OCI-LY3 (cell line): ENCODE data around the gene CHI3L2.

Source experiments
- EZH2phosphoT487 ChIP-seq: fragments of 200-600 bp; shearing (Covaris generic); IDR thresholded peaks from 2 replicates; pipeline ENCODE4 v1.6.1; 2018; ENCODE audit warnings: antibody characterized with exemption, mixed run types, low read depth
- TF ChIP-seq, protein P1 (sequence below): fragments of 200-600, 300-600 bp; sonication (generic); IDR thresholded peaks from 2 replicates; pipeline ENCODE4 v1.5.1; 2014; ENCODE audit warnings: antibody characterized with exemption, low read length, low read depth

DNA sequence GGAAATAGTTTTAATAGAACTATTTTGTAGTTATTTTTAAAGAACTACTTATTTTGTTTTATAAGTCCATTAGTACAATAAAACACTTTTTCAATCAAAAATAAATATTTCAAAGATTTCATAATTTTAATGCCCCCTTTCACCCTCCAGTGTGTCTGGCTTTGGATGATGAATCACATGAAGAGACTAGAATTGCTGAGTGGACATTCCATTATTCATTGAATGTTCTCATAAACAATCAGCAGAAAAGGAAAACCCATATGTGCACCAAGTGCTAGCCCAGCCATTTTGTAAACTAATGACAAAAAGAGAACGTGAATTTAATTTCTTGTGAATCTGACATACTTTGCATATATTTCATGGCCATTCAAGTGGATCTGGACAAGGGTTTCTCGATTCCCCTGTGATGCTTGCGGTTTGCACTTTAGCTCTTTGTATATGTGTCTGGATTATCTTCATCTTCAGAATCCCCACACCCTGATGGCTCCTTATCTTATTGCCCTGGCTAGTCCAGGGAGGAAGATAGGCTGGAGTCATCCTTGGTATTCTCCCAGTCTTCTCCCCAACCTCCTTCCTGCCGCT is 42.4 kb downstream of the CHI3L2 start:
- no peak for TF ChIP-seq EZH2phosphoT487
- TF ChIP-seq, protein P1, sequence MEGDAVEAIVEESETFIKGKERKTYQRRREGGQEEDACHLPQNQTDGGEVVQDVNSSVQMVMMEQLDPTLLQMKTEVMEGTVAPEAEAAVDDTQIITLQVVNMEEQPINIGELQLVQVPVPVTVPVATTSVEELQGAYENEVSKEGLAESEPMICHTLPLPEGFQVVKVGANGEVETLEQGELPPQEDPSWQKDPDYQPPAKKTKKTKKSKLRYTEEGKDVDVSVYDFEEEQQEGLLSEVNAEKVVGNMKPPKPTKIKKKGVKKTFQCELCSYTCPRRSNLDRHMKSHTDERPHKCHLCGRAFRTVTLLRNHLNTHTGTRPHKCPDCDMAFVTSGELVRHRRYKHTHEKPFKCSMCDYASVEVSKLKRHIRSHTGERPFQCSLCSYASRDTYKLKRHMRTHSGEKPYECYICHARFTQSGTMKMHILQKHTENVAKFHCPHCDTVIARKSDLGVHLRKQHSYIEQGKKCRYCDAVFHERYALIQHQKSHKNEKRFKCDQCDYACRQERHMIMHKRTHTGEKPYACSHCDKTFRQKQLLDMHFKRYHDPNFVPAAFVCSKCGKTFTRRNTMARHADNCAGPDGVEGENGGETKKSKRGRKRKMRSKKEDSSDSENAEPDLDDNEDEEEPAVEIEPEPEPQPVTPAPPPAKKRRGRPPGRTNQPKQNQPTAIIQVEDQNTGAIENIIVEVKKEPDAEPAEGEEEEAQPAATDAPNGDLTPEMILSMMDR = no peak
